D721Med (cell line): Measurements from ENCODE around the gene RNMT.

ENCODE experiments used
- DNase-seq: peaks from one replicate; pipeline ENCODE4 v3.0.0; 2011; ENCODE audit warnings: low spot score; ENCODE audit not compliant: insufficient read length
- FAIRE-seq: peaks from 2 replicates; lab custom pipeline; 2011; peaks lifted over from hg19 to GRCh38; lab: Jason Lieb, UNC
- CTCF ChIP-seq: IDR thresholded peaks from 2 replicates; pipeline ENCODE4 v1.5.1; 2012; ENCODE audit warnings: mild to moderate bottlenecking, control low read depth; ENCODE audit not compliant: insufficient read depth; ENCODE audit errors: missing control alignments

Gene RNMT

GRCh38 chr18:13775058-13775457 is 48.6 kb downstream of the RNMT start:
- DNase-seq (no peak), FAIRE-seq (no peak)
- TF ChIP-seq CTCF = no peak

DNA sequence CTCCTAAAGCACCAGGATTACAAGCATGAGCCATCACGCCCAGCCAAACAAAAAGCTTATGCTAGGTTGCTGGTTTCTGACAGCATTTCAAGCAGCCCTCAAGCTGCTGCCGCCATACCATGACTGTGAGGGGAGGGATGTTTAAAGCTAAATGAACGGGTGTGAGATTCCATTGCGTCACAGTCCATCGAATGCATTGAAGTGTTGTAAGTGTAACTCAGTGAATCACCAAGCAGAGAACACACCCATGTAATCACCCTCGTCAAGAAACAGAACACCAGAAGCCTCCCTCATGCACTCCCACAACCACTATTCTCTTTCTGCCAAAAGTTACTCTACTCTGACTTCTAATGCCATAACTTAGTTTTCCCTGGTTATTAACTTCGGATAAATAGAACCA is 64.7 kb downstream of the RNMT start:
- no peak for TF ChIP-seq CTCF
- DNase-seq (no peak), FAIRE-seq (no peak)

GRCh38 chr18:13793819-13794218 is 67.3 kb downstream of the RNMT start:
- DNase-seq (no peak), FAIRE-seq (no peak)
- TF ChIP-seq CTCF = peak; percentile 14

DNA sequence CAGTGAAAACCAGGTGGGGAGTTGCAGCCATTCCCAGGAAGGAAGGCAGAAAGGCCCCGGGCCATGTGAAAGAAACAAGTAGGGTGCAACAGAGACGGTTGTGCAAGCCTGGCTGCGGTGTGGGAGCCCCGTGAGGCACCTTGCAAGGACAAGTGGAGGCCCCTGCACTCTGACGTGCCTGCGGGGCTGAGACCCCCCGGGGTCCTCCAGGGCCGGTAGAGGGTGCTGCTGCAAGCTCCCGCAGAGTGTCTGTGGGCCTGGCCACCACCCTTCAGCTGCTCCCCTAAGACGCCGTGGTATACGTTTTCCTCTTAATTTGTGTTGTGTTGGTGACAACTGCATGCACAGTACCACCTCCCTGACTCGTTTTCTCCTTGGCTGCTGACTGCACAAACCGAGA is 70.0 kb downstream of the RNMT start:
- no peak for TF ChIP-seq CTCF
- DNase-seq = no peak
- no peak for FAIRE-seq

- no peak for TF ChIP-seq CTCF
- FAIRE-seq = no peak
- no peak for DNase-seq
These were observed 70.7 kb downstream of the RNMT start for GRCh38 chr18:13797157-13797611.

GRCh38 chr18:13799396-13799795 is 72.9 kb downstream of the RNMT start:
- DNase-seq (no peak), FAIRE-seq (no peak)
- no peak for TF ChIP-seq CTCF

DNA sequence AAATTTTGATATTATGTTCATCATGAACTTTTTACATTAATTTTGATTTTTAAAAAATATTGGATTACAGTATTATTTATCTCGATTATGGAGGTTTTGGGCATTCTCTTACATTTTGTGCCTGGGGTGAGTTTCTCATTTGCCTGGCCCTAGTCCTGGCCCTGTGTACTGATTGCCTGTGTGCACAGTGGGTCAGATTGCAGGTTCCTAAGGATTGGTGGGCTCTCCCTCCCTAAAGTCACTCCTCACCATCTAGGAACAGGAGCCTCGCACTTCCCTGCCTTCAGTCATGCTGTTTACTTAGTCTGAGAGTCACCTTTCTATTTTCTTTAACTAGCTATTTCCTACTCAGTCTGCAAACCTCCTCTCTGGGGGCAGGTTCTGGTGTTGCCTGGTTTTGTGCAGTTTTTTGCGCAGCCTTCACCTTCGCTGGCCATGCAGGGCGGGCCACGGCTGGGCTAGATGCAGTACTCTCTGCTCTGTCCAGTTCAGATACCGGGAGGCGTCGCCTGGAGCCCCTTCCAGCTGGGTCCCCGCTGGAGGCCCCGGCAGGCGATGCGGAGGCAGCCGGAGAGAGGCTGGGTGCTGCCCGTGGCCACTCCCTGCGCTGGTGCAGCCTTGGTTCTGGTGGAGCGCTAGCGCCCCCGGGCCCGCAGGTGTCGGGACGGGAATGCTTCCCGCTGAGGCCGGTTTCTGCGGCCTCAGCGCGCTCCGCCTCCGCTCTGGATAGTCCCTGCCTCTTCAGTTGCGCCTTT is 74.2 kb downstream of the RNMT start:
- TF ChIP-seq CTCF = peak; percentile 62
- FAIRE-seq = no peak
- DNase-seq = no peak
